ENCODE measurements around the gene MMP17. TPM values are rescaled to one million over a fixed set of nuclear protein-coding genes. Genes with fewer than 3 reads are reported as not detected.
A peak's percentile ranks its signal among the peaks of the same experiment; 100 is the strongest.

MMP17 gene
- not detected for total RNA-seq

GRCh38 chr12:131827961-131828534 is at the start of gene MMP17:
MMP17 (plus strand) TSS chr12:131828393; CDS start chr12:131828495, 102 bp downstream.
- DNase-seq = peak; percentile 57
- no peak within 1 kb of the TSS for H3K27ac Mint-ChIP-seq
- H3K9me3 Mint-ChIP-seq (ENCODE audit: low read depth) = no peaks in the 10 kb centered on the region
- intact Hi-C loops (cut with DNase I, micrococcal nuclease) = loop anchor here in 1 of 2 experiments (1.0 to 2.0 kb wide), 3 partner anchors 117 to 219 kb away; partner anchors contain the start of genes EP400 and SFSWAP
- ATAC-seq = peak; percentile 63
- H3K36me3 Mint-ChIP-seq (ENCODE audit: low read depth) = no peaks in the 10 kb centered on the region
- peaks cover 11% of the 10 kb centered on the region for H3K4me1 Mint-ChIP-seq
- H3K4me3 Mint-ChIP-seq = peak within 1 kb of the TSS; percentile 33
- ChIA-PET POLR2A (no interaction called here), CTCF (no interaction called here)
- H3K27me3 Mint-ChIP-seq = peaks cover 43% of the 10 kb centered on the region

- H3K4me3 Mint-ChIP-seq = no peak overlapping the region
Measured at GRCh38 chr12:131779027-131779426, 49.2 kb upstream of the MMP17 start.

GRCh38 chr12:131782061-131782460 is 46.1 kb upstream of the MMP17 start:
- Mint-ChIP-seq H3K36me3 (ENCODE audit: low read depth) (peaks cover 41% of the 10 kb centered on the region), H3K27me3 (no peaks in the 10 kb centered on the region), H3K4me3 (no peak overlapping the region), H3K4me1 (peaks cover 5% of the 10 kb centered on the region), H3K9me3 (ENCODE audit: low read depth) (no peaks in the 10 kb centered on the region), H3K27ac (no peak overlapping the region)
- ATAC-seq (no peak), DNase-seq (no peak)
- ChIA-PET CTCF (no interaction called here), POLR2A (no interaction called here)
- intact Hi-C loops (cut with DNase I, micrococcal nuclease) = no loop called here

More at GRCh38 chr12:131779027-131779426, 49.2 kb upstream of the MMP17 start:
- H3K9me3 Mint-ChIP-seq (ENCODE audit: low read depth) = no peaks in the 10 kb centered on the region
- H3K36me3 Mint-ChIP-seq (ENCODE audit: low read depth) = peaks cover 40% of the 10 kb centered on the region
- ChIA-PET POLR2A (no interaction called here), CTCF (no interaction called here)
- ATAC-seq (no peak), DNase-seq (no peak)
- intact Hi-C loops (cut with DNase I, micrococcal nuclease) = no loop called here
- H3K27ac Mint-ChIP-seq = no peak overlapping the region
- peaks cover 24% of the 10 kb centered on the region for H3K4me1 Mint-ChIP-seq
- no peaks in the 10 kb centered on the region for H3K27me3 Mint-ChIP-seq

- intact Hi-C loops (cut with DNase I, micrococcal nuclease) = no loop called here
- CTCF ChIA-PET = interaction anchor here (1.4 kb wide), 1 partner anchor 24 kb away, joined by 3 read pairs; no protein-coding TSS in a partner anchor
- Mint-ChIP-seq H3K9me3 (ENCODE audit: low read depth) (no peaks in the 10 kb centered on the region), H3K27ac (peak overlapping the region; percentile 51), H3K4me1 (peaks cover 5% of the 10 kb centered on the region), H3K27me3 (no peaks in the 10 kb centered on the region), H3K4me3 (no peak overlapping the region), H3K36me3 (ENCODE audit: low read depth) (peaks cover 26% of the 10 kb centered on the region)
- ATAC-seq (no peak), DNase-seq (no peak)
- POLR2A ChIA-PET = no interaction called here
Measured at GRCh38 chr12:131783915-131784541, 44.2 kb upstream of the MMP17 start.

- CTCF ChIA-PET = interaction anchor here (1.4 kb wide), 2 partner anchors 25 to 330 kb away, joined by 3 read pairs; no protein-coding TSS in a partner anchor
- POLR2A ChIA-PET = no interaction called here
- Mint-ChIP-seq H3K4me3 (no peak overlapping the region), H3K36me3 (ENCODE audit: low read depth) (peaks cover 28% of the 10 kb centered on the region), H3K27ac (peak overlapping the region; percentile 43), H3K27me3 (no peaks in the 10 kb centered on the region), H3K4me1 (peaks cover 5% of the 10 kb centered on the region), H3K9me3 (ENCODE audit: low read depth) (no peaks in the 10 kb centered on the region)
- ATAC-seq (no peak), DNase-seq (no peak)
- intact Hi-C loops (cut with DNase I, micrococcal nuclease) = no loop called here
Measured at GRCh38 chr12:131784909-131785762, 43.1 kb upstream of the MMP17 start.

GRCh38 chr12:131785763-131786330 is 42.3 kb upstream of the MMP17 start:
- ChIA-PET CTCF (interaction anchor here (1.4 kb wide), 1 partner anchor 331 kb away, joined by 3 read pairs; no protein-coding TSS in a partner anchor), POLR2A (no interaction called here)
- Mint-ChIP-seq H3K27me3 (no peaks in the 10 kb centered on the region), H3K4me1 (peaks cover 5% of the 10 kb centered on the region), H3K9me3 (ENCODE audit: low read depth) (no peaks in the 10 kb centered on the region), H3K4me3 (no peak overlapping the region), H3K36me3 (ENCODE audit: low read depth) (peaks cover 30% of the 10 kb centered on the region), H3K27ac (peak overlapping the region; percentile 43)
- DNase-seq = no peak
- intact Hi-C loops (cut with DNase I, micrococcal nuclease) = no loop called here
- no peak for ATAC-seq

GRCh38 chr12:131786331-131786730 is 41.9 kb upstream of the MMP17 start:
- Mint-ChIP-seq H3K4me1 (peaks cover 5% of the 10 kb centered on the region), H3K4me3 (no peak overlapping the region), H3K9me3 (ENCODE audit: low read depth) (no peaks in the 10 kb centered on the region), H3K36me3 (ENCODE audit: low read depth) (peaks cover 32% of the 10 kb centered on the region), H3K27ac (no peak overlapping the region), H3K27me3 (no peaks in the 10 kb centered on the region)
- ATAC-seq (no peak), DNase-seq (no peak)
- intact Hi-C loops (cut with DNase I, micrococcal nuclease) = no loop called here
- CTCF ChIA-PET = no interaction called here
- POLR2A ChIA-PET = no interaction called here

- H3K36me3 Mint-ChIP-seq (ENCODE audit: low read depth) = peaks cover 29% of the 10 kb centered on the region
- no peaks in the 10 kb centered on the region for H3K9me3 Mint-ChIP-seq (ENCODE audit: low read depth)
- H3K4me3 Mint-ChIP-seq = no peak overlapping the region
- no peak overlapping the region for H3K27ac Mint-ChIP-seq
- no peaks in the 10 kb centered on the region for H3K27me3 Mint-ChIP-seq
- POLR2A ChIA-PET = no interaction called here
- CTCF ChIA-PET = no interaction called here
- intact Hi-C loops (cut with DNase I, micrococcal nuclease) = no loop called here
- DNase-seq (no peak), ATAC-seq (no peak)
- H3K4me1 Mint-ChIP-seq = peaks cover 5% of the 10 kb centered on the region
Measured at GRCh38 chr12:131787143-131787660, 41.0 kb upstream of the MMP17 start.

GRCh38 chr12:131788070-131788469 is 40.1 kb upstream of the MMP17 start:
- no peaks in the 10 kb centered on the region for H3K27me3 Mint-ChIP-seq
- no peak overlapping the region for H3K4me3 Mint-ChIP-seq
- peaks cover 5% of the 10 kb centered on the region for H3K4me1 Mint-ChIP-seq
- intact Hi-C loops (cut with DNase I, micrococcal nuclease) = no loop called here
- DNase-seq (no peak), ATAC-seq (no peak)
- H3K27ac Mint-ChIP-seq = no peak overlapping the region
- ChIA-PET CTCF (no interaction called here), POLR2A (no interaction called here)
- no peaks in the 10 kb centered on the region for H3K9me3 Mint-ChIP-seq (ENCODE audit: low read depth)
- peaks cover 28% of the 10 kb centered on the region for H3K36me3 Mint-ChIP-seq (ENCODE audit: low read depth)

GRCh38 chr12:131789638-131790037 is 38.6 kb upstream of the MMP17 start:
- ChIA-PET CTCF (interaction anchor here (0.6 kb wide), 1 partner anchor 283 kb away, joined by 4 read pairs; no protein-coding TSS in a partner anchor), POLR2A (no interaction called here)
- peaks cover 33% of the 10 kb centered on the region for H3K36me3 Mint-ChIP-seq (ENCODE audit: low read depth)
- H3K27ac Mint-ChIP-seq = no peak overlapping the region
- ATAC-seq (no peak), DNase-seq (no peak)
- no peak overlapping the region for H3K4me3 Mint-ChIP-seq
- H3K4me1 Mint-ChIP-seq = no peaks in the 10 kb centered on the region
- no peaks in the 10 kb centered on the region for H3K27me3 Mint-ChIP-seq
- H3K9me3 Mint-ChIP-seq (ENCODE audit: low read depth) = no peaks in the 10 kb centered on the region
- intact Hi-C loops (cut with DNase I, micrococcal nuclease) = no loop called here

GRCh38 chr12:131793243-131794022 is 34.8 kb upstream of the MMP17 start:
- Mint-ChIP-seq H3K36me3 (ENCODE audit: low read depth) (peaks cover 30% of the 10 kb centered on the region), H3K9me3 (ENCODE audit: low read depth) (no peaks in the 10 kb centered on the region), H3K27ac (no peak overlapping the region), H3K4me3 (no peak overlapping the region), H3K27me3 (no peaks in the 10 kb centered on the region), H3K4me1 (no peaks in the 10 kb centered on the region)
- ChIA-PET CTCF (interaction anchor here (1.3 kb wide), 1 partner anchor 13 kb away, joined by 3 read pairs; no protein-coding TSS in a partner anchor), POLR2A (no interaction called here)
- DNase-seq (no peak), ATAC-seq (no peak)
- intact Hi-C loops (cut with DNase I, micrococcal nuclease) = no loop called here
